Spleen (tissue), 11 donors: Measurements from ENCODE around the gene CLBA1. TPM values are rescaled to one million over a fixed set of nuclear protein-coding genes. Genes with fewer than 3 reads are reported as not detected.
A peak's percentile ranks its signal among the peaks of the same experiment; 100 is the strongest.
"Not testable (repeated sequence)": the region's sequence is repeated elsewhere in the genome, so short reads cannot be mapped to it uniquely, and the experiment has no call there.

ENCODE experiments used
- DNase-seq: peaks from one replicate; pipeline ENCODE4 v3.0.0-alpha.2; 2020
- H3K27ac ChIP-seq, 8 donors: fragments of 200-600 bp; sonication (generic) in 7 of 8; 1 replicate in 4 of 8; 2 replicates in 4 of 8; pipeline versions ENCODE4 v1.5.0 to v1.8.0; 2016 to 2021; ENCODE audit warnings: inconsistent platforms in 4 of 8, mild to moderate bottlenecking in 4 of 8, moderate library complexity in 1 of 8
- H3K27me3 ChIP-seq, 7 donors: fragments of 200-600 bp; sonication (generic) in 6 of 7; replicated peaks in 1 of 7; 1 replicate in 4 of 7; 2 replicates in 3 of 7; pipeline versions ENCODE4 v1.5.0 to v1.8.0; 2016 to 2021; ENCODE audit warnings: inconsistent platforms in 3 of 7, mild to moderate bottlenecking in 1 of 7
- H3K36me3 ChIP-seq, 6 donors: fragments of 200-600 bp; sonication (generic) in 5 of 6; 1 replicate in 4 of 6; 2 replicates in 2 of 6; pipeline versions ENCODE4 v1.5.0 to v1.8.0; 2016 to 2021; ENCODE audit warnings: inconsistent platforms in 2 of 6
- H3K4me1 ChIP-seq, 6 donors: fragments of 200-600 bp; sonication (generic) in 5 of 6; 1 replicate in 3 of 6; 2 replicates in 3 of 6; pipeline versions ENCODE4 v1.5.0 to v1.8.0; 2016 to 2021; ENCODE audit warnings: inconsistent platforms in 3 of 6
- H3K4me3 ChIP-seq, 8 donors: fragments of 200-600 bp; sonication (generic) in 7 of 8; 1 replicate in 4 of 8; 2 replicates in 4 of 8; pipeline versions ENCODE4 v1.5.0 to v1.8.0; 2016 to 2021; ENCODE audit warnings: inconsistent platforms in 4 of 8, mild to moderate bottlenecking in 4 of 8, moderate library complexity in 2 of 8
- H3K9me3 ChIP-seq, 8 donors: fragments of 200-600 bp; sonication (generic) in 7 of 8; 1 replicate in 4 of 8; 2 replicates in 4 of 8; pipeline versions ENCODE4 v1.5.0 to v1.8.0; 2016 to 2021; ENCODE audit warnings: inconsistent platforms in 4 of 8
- POLR2A ChIP-seq, 3 donors: fragments of 450-650 bp; IDR thresholded peaks; one replicate each; pipeline ENCODE4 v1.5.1; 2017; ENCODE audit warnings: antibody characterized with exemption in 3 of 3, mild to moderate bottlenecking in 1 of 3
- POLR2AphosphoS5 ChIP-seq, 3 donors: sonication (generic); formaldehyde crosslinking; IDR thresholded peaks; one replicate each; pipeline ENCODE4 v1.5.1; 2017; ENCODE audit warnings: antibody characterized with exemption in 3 of 3
- WGBS, 5 donors: extraction: QIAGEN DNeasy Blood & Tissue Kit in 3 of 5; methylation state at CpG; one replicate each; pipeline versions ENCODE4 v1.1.5 to v1.1.7; 2013 to 2018; 5-methylcytosine and 5-hydroxymethylcytosine counted together
- intact Hi-C: fragments of 100-400 bp; cut with DNase I; formaldehyde crosslinking; loops from one replicate; pipeline ENCODE4 v1.15.0; 2023; ENCODE audit warnings: low total_unique reads
- polyA plus RNA-seq, 3 donors: library from polyadenylated mRNA; stranded (reverse); fragments of 200-250 nt; gene quantifications; one replicate each; pipeline ENCODE4 v1.2.1, GENCODE V29; 2013
- total RNA-seq, 7 donors: library from RNA; depleted of rRNA in 3 of 7; stranded (reverse); fragments of >200 nt in 3 of 7; fragmentation: NEBNext Ultra II Directional in 4 of 7; extraction: Animal tissue kit (Norgen Biotek cat#: 25700) in 4 of 7; gene quantifications; one replicate each; pipeline versions ENCODE4 v1.1.0 to v1.2.1, GENCODE V29; 2016 to 2021
- TF ChIP-seq, protein P1 (sequence below), 11 experiments: fragments of 200-600 bp in 7 of 11; fragments of 450-650 bp in 4 of 11; sonication (generic) in 4 of 11; IDR thresholded peaks in 8 of 11; conservative IDR thresholded peaks in 3 of 11; 1 replicate in 7 of 11; 2 replicates in 4 of 11; pipeline versions ENCODE4 v1.4.0 to v1.8.0; 2016 to 2021; ENCODE audit warnings: antibody characterized with exemption in 11 of 11, inconsistent platforms in 4 of 11, mild to moderate bottlenecking in 1 of 11
- donor health status: healthy with polysubstance abuse.
- donor health status: DM: no; HTN: no; CAD: no; lungs with moderate emphysema.
- donor health status: DM: no; HTN: no; CAD: no.
- donor health status: Bipolar disorder and iron deficiency.
- donor health status: healthy.
- donor health status: DM: no; HTN: no; CAD: no.
- donor health status: DM: yes; HTN: yes; CAD: no.

Gene CLBA1
- total and polyA plus RNA-seq, 10 donors, result 1.7 to 4.3 (median 3.7) TPM

DNA sequence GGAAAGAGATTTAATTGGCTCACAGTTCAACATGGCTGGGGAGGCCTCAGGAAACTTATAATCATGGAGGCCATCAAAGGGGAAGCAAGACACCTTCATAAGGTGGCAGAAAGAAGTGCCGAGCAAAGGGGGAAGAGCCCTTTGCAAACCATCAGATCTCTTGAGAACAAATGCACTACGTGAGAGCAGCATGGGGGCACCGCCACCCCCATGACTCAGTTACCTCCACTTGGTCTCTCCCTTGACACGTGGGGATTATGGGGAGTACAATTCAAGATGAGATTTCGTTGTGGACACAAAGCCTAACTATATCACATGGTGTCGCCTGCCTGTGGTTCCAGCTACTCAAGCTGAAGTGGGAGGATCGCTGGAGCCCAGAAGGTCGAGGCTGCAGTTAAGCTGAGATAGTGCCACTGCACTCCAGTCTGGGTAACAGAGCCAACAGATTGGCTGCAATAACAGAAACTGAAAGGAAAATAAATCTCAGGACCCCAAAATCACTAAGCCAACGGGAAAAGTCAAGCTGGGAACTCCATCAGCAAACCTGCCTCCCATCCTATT, 45.3 kb downstream of the CLBA1 start:
- H3K4me3 ChIP-seq, result peak overlapping the region in 1 of 8 donors; percentile 3

DNA sequence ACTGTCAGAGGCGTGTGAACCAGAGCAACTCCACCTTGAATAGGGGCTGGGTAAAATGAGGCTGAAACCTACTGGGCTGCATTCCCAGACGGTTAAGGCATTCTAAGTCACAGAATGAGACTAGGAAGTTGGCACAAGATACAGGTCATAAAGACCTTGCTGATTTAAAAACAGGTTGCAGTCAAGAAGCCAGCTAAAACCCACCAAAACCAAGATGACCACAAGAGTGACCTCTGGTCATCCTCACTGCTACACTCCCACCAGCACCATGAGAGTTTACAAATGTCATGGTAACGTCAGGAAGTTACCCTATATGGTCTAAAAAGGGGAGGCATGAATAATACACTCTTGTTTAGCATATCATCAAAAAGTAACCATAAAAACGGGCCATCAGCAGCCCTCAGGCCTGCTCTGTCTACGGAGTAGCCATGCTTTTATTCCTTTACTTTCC, 46.9 kb downstream of the CLBA1 start:
- WGBS, 5 donors, result 90 to 94% (median 92%) methylated on average over 5 of the region's 5 CpGs
- H3K27me3 ChIP-seq, H3K36me3 ChIP-seq, H3K4me1 ChIP-seq, H3K9me3 ChIP-seq, DNase-seq, H3K27ac ChIP-seq, intact Hi-C loops: not testable (repeated sequence)
- peak overlapping the region in 6 of 8 donors; percentile 25 to 69 (median 38) for H3K4me3 ChIP-seq

More for the DNA sequence above, 45.3 kb downstream of the CLBA1 start:
- WGBS, 5 donors, result 73 to 93% (median 82%) methylated on average over 9 of the region's 9 CpGs
- Histone ChIP-seq H3K4me1 (peaks cover 0 to 12% (median 7%) of the 10 kb centered on the region in 6 donors), H3K36me3 (peaks cover 0 to 5% (median 0%) of the 10 kb centered on the region in 6 donors), H3K27me3 (no peaks in the 10 kb centered on the region), H3K27ac (peak overlapping the region in 1 of 8 donors; percentile 43), H3K9me3 (no peaks in the 10 kb centered on the region)
- intact Hi-C loops, result no loop called here
- TF ChIP-seq, protein P1, sequence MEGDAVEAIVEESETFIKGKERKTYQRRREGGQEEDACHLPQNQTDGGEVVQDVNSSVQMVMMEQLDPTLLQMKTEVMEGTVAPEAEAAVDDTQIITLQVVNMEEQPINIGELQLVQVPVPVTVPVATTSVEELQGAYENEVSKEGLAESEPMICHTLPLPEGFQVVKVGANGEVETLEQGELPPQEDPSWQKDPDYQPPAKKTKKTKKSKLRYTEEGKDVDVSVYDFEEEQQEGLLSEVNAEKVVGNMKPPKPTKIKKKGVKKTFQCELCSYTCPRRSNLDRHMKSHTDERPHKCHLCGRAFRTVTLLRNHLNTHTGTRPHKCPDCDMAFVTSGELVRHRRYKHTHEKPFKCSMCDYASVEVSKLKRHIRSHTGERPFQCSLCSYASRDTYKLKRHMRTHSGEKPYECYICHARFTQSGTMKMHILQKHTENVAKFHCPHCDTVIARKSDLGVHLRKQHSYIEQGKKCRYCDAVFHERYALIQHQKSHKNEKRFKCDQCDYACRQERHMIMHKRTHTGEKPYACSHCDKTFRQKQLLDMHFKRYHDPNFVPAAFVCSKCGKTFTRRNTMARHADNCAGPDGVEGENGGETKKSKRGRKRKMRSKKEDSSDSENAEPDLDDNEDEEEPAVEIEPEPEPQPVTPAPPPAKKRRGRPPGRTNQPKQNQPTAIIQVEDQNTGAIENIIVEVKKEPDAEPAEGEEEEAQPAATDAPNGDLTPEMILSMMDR (IDR thresholded peaks at IDR 0.05 in 8 of 11, conservative IDR thresholded peaks at IDR 0.05 in 3 of 11), result no peak
- TF ChIP-seq POLR2A (IDR thresholded peaks at IDR 0.05), result no peak
- TF ChIP-seq POLR2AphosphoS5 (IDR thresholded peaks at IDR 0.05), result no peak
- no peak for DNase-seq

DNA sequence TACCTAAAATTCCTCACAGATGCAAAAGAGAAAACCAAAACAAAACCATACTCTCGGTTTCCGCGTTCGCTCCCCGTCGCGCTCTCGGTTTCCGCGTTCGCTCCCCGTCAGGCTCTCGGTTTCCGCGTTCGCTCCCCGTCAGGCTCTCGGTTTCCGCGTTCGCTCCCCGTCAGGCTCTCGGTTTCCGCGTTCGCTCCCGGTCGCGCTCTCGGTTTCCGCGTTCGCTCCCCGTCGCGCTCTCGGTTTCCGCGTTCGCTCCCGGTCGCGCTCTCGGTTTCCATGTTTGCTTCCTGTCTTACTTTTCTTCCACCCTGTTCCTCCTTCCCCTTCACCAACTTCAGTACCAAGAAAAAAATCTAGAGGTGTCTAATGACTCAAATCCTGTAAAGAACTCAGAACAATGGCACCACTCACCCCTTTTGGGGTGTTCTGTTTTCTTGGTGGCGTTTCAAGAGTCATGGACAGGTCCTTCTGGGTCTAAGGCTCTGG, 47.9 kb downstream of the CLBA1 start:
- intact Hi-C loops, H3K27me3 ChIP-seq, H3K36me3 ChIP-seq, H3K4me1 ChIP-seq, DNase-seq, H3K9me3 ChIP-seq: not testable (repeated sequence)
- 3 to 39% (median 14%) methylated on average over 37 to 45 of the region's 45 CpGs for WGBS, 5 donors
- H3K27ac ChIP-seq, result peak overlapping the region; percentile 19 to 76 (median 62)
- peak overlapping the region; percentile 3 to 69 (median 36) for H3K4me3 ChIP-seq

DNA sequence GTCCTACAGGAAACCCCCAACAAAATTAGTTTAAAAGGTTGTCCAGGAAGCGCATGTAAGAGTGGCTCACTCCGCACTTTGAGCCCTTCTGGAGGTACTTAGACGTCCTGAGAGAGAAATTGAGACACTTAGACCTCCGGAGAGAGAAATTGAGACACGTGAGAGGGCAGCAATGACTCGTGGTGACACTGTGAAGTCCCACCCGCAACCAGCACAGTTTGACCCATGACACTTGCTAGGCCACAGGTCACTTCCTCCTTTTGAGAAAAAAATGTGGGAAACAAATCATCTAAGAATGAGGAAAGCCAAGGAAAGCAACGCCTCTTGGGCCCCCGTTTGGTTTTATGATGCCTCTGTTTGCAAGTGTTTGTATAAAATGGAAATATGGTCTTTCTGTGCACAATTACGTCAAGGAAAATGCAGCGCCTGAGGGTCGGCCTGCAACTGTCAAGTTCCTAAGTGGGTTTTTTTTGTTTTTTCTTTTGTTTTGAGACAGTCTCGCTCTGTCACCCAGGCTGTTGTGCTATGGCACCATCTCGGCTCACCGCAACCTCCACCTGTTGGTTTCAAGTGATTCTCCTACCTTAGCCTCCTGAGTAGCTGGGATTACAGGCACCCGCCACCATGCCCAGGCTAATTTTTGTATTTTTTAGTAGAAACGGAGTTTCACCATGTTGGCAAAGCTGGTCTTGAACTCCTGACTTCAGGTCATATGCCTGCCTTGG, 48.9 kb downstream of the CLBA1 start:
- 74 to 87% (median 78%) methylated on average over 17 of the region's 17 CpGs for WGBS, 5 donors
- TF ChIP-seq POLR2AphosphoS5 (IDR thresholded peaks at IDR 0.05) (no peak), POLR2A (IDR thresholded peaks at IDR 0.05) (no peak)
- TF ChIP-seq, protein P1 (IDR thresholded peaks at IDR 0.05 in 8 of 11, conservative IDR thresholded peaks at IDR 0.05 in 3 of 11), result no peak
- H3K9me3 ChIP-seq, result no peaks in the 10 kb centered on the region
- H3K27ac ChIP-seq, result peak overlapping the region in 2 of 8 donors; percentile 71 to 76
- intact Hi-C loops, result no loop called here
- H3K27me3 ChIP-seq, result no peaks in the 10 kb centered on the region
- peaks cover 0 to under 1% (median 0%) of the 10 kb centered on the region in 6 donors for H3K36me3 ChIP-seq
- peak; percentile 4 for DNase-seq
- peaks cover 0 to 9% (median 6%) of the 10 kb centered on the region in 6 donors for H3K4me1 ChIP-seq
- H3K4me3 ChIP-seq, result no peak overlapping the region

DNA sequence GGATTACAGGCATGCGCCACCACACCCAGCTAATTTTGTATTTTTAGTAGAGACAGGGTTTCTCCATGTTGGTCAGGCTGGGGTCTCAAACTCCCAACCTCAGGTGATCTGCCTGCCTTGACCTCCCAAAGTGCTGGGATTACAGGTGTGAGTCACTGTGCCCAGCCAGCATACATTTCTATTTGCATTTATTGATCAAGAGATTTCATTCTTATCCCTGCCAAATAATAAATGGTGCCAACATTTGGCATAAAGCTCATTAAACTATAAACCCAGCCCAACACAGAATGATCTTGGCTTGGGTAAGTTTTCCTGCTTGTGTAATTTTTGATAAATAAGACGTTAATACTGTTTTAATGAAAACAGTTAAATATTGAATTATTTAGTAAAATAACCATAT, 50.0 kb downstream of the CLBA1 start:
- H3K27me3 ChIP-seq, H3K9me3 ChIP-seq, intact Hi-C loops, H3K4me3 ChIP-seq, H3K4me1 ChIP-seq, H3K36me3 ChIP-seq, H3K27ac ChIP-seq: not testable (repeated sequence)
- DNase-seq, result peak; percentile 11
- WGBS, 5 donors, result 87 to 94% (median 94%) methylated on average over 2 of the region's 2 CpGs
